A549 (cell line): ENCODE data around the gene ESPN. TPM values are rescaled to one million over a fixed set of nuclear protein-coding genes. Genes with fewer than 3 reads are reported as not detected.

Experiments
- ATAC-seq, 2 experiments: fragments of 200-7000 bp in 1 of 2; fragments of >200 bp in 1 of 2; cut with Nextera tagmentation in 1 of 2; cut with Tn5 transposase in 1 of 2; 3 replicates each; pipeline versions ENCODE4 v1.8.0 to v1.9.1; 2018 to 2020; ENCODE audit warnings: mild to moderate bottlenecking in 1 of 2, moderate library complexity in 1 of 2
- CTCF ChIA-PET: fragments of 300-600 bp; sonication (Branson Sonifier 250); formaldehyde crosslinking; extraction: SDS; loops from one replicate; lab custom pipeline; 2021; ENCODE audit warnings: antibody characterized with exemption, inconsistent platforms; lab: Yijun Ruan, JAX
- POLR2A ChIA-PET: fragments of 350-600 bp; formaldehyde crosslinking; extraction: SDS; loops from one replicate; lab custom pipeline; 2021; ENCODE audit warnings: antibody characterized with exemption, inconsistent platforms; lab: Yijun Ruan, JAX
- DNase-seq, 2 experiments: peaks; one replicate each; pipeline versions ENCODE4 v3.0.0 to v3.0.0-alpha.2; 2011 to 2016; ENCODE audit warnings: low read depth in 1 of 2, low spot score in 1 of 2
- FAIRE-seq: peaks from 2 replicates; lab custom pipeline; 2011; peaks lifted over from hg19 to GRCh38; lab: Jason Lieb, UNC
- H3K27ac ChIP-seq, 2 experiments: fragments of >200 bp; sonication (Bioruptor Twin); formaldehyde crosslinking; 3 replicates each; pipeline ENCODE4 v1.5.1; 2016 to 2017
- H3K4me1 ChIP-seq: fragments of >200 bp; sonication (Bioruptor Twin); formaldehyde crosslinking; 3 replicates; pipeline ENCODE4 v1.6.1; 2016
- H3K4me2 ChIP-seq: fragments of >200 bp; sonication (Bioruptor Twin); formaldehyde crosslinking; 3 replicates; pipeline ENCODE4 v1.6.1; 2016
- H3K4me3 ChIP-seq: fragments of >200 bp; sonication (Bioruptor Twin); formaldehyde crosslinking; 3 replicates; pipeline ENCODE4 v1.5.1; 2016
- H3K9me3 ChIP-seq: fragments of >200 bp; sonication (Bioruptor Twin); formaldehyde crosslinking; 3 replicates; pipeline ENCODE4 v1.6.1; 2016
- CEBPB ChIP-seq, 2 experiments: fragments of >200 bp in 1 of 2; sonication (Bioruptor Twin) in 1 of 2; formaldehyde crosslinking in 1 of 2; IDR thresholded peaks; 2 replicates each; pipeline ENCODE4 v1.6.1; 2012 to 2016
- CHD4 ChIP-seq: fragments of 200-600 bp; sonication (generic); IDR thresholded peaks from 2 replicates; pipeline ENCODE4 v1.6.1; 2016; ENCODE audit warnings: antibody characterized with exemption, mild to moderate bottlenecking, borderline replicate concordance
- EP300 ChIP-seq, 2 experiments: fragments of >200 bp; sonication (Bioruptor Twin); formaldehyde crosslinking; IDR thresholded peaks; 2 replicates in 1 of 2; 3 replicates in 1 of 2; pipeline ENCODE4 v1.6.1; 2016 to 2017
- FOXS1 ChIP-seq: fragments of 250-450 bp; sonication (Bioruptor Pico); IDR thresholded peaks from 2 replicates; pipeline ENCODE4 v1.5.0; 2020; ENCODE audit warnings: mild to moderate bottlenecking, moderate library complexity
- HEYL ChIP-seq: fragments of 250-450 bp; sonication (Bioruptor Pico); IDR thresholded peaks from 2 replicates; pipeline ENCODE4 v1.8.0; 2021; ENCODE audit warnings: mild to moderate bottlenecking, moderate library complexity
- JUNB ChIP-seq: fragments of >200 bp; sonication (Bioruptor Twin); formaldehyde crosslinking; IDR thresholded peaks from 2 replicates; pipeline ENCODE4 v1.6.1; 2016
- POLR2A ChIP-seq: IDR thresholded peaks from 2 replicates; pipeline ENCODE4 v1.6.1; 2012; ENCODE audit warnings: mild to moderate bottlenecking, low read length
- RARB ChIP-seq: fragments of 250-450 bp; sonication (Bioruptor Pico); IDR thresholded peaks from 2 replicates; pipeline ENCODE4 v1.8.0; 2021; ENCODE audit warnings: mild to moderate bottlenecking, moderate library complexity
- RCOR1 ChIP-seq: fragments of 150-350 bp; IDR thresholded peaks from 2 replicates; pipeline ENCODE4 v1.6.1; 2014; ENCODE audit warnings: antibody characterized with exemption, low read length, low read depth
- RFX5 ChIP-seq: fragments of 450-650 bp; IDR thresholded peaks from 2 replicates; pipeline ENCODE4 v1.7.1; 2014; ENCODE audit warnings: antibody characterized with exemption, mild to moderate bottlenecking, moderate library complexity
- RNF2 ChIP-seq: fragments of 200-600 bp; sonication (generic); IDR thresholded peaks from 2 replicates; pipeline ENCODE4 v1.6.1; 2016; ENCODE audit warnings: low read depth, mild to moderate bottlenecking, antibody characterized with exemption, moderate library complexity, borderline replicate concordance
- ZC3H11A ChIP-seq: fragments of 450-650 bp; IDR thresholded peaks from 2 replicates; pipeline ENCODE4 v1.6.1; 2014; ENCODE audit warnings: antibody characterized with exemption, mild to moderate bottlenecking
- ZFP36 ChIP-seq: fragments of 450-650 bp; IDR thresholded peaks from 2 replicates; pipeline ENCODE4 v1.6.1; 2014; ENCODE audit warnings: borderline replicate concordance; ENCODE audit not compliant: partially characterized antibody
- WGBS: methylation state at CpG from one replicate; pipeline ENCODE4 v1.1.6; 2017; ENCODE audit errors: missing lambda C conversion rate; 5-methylcytosine and 5-hydroxymethylcytosine counted together
- polyA plus RNA-seq, 4 experiments: library from polyadenylated mRNA; depleted of rRNA in 3 of 4; stranded (reverse); fragments of >200 nt; fragmentation: RNase III in 1 of 4; extraction: RNeasy Plus Mini Kit Qiagen cat#74134 plus additional on column Dnase treatment in 1 of 4; gene quantifications; 2 replicates in 3 of 4; 3 replicates in 1 of 4; pipeline ENCODE4 v1.2.3, GENCODE V29; 2011 to 2017
- TF ChIP-seq, protein P1 (sequence below): fragments of >200 bp; sonication (Bioruptor Twin); formaldehyde crosslinking; IDR thresholded peaks from 3 replicates; pipeline ENCODE4 v1.6.1; 2016
- TF ChIP-seq, protein P2 (sequence below): fragments of 250-450 bp; sonication (Bioruptor Pico); IDR thresholded peaks from 2 replicates; pipeline ENCODE4 v1.5.0; 2021; ENCODE audit warnings: mild to moderate bottlenecking, moderate library complexity, borderline replicate concordance
- TF ChIP-seq, protein P3 (sequence below): fragments of 150-350 bp; IDR thresholded peaks from 2 replicates; pipeline ENCODE4 v1.6.1; 2014; ENCODE audit warnings: low read depth, mild to moderate bottlenecking, low read length
- TF ChIP-seq, protein P4 (sequence below): fragments of >200 bp; sonication (Bioruptor Twin); formaldehyde crosslinking; IDR thresholded peaks from 3 replicates; pipeline ENCODE4 v1.5.1; 2016
- TF ChIP-seq, protein P5 (sequence below): fragments of 450-650 bp; IDR thresholded peaks from 2 replicates; pipeline ENCODE4 v1.6.1; 2014; ENCODE audit warnings: antibody characterized with exemption

The ESPN gene
- polyA plus RNA-seq, 2 of the 4 experiments (the other 2 are of a cell fraction): 0.22 to 0.28 TPM

DNA sequence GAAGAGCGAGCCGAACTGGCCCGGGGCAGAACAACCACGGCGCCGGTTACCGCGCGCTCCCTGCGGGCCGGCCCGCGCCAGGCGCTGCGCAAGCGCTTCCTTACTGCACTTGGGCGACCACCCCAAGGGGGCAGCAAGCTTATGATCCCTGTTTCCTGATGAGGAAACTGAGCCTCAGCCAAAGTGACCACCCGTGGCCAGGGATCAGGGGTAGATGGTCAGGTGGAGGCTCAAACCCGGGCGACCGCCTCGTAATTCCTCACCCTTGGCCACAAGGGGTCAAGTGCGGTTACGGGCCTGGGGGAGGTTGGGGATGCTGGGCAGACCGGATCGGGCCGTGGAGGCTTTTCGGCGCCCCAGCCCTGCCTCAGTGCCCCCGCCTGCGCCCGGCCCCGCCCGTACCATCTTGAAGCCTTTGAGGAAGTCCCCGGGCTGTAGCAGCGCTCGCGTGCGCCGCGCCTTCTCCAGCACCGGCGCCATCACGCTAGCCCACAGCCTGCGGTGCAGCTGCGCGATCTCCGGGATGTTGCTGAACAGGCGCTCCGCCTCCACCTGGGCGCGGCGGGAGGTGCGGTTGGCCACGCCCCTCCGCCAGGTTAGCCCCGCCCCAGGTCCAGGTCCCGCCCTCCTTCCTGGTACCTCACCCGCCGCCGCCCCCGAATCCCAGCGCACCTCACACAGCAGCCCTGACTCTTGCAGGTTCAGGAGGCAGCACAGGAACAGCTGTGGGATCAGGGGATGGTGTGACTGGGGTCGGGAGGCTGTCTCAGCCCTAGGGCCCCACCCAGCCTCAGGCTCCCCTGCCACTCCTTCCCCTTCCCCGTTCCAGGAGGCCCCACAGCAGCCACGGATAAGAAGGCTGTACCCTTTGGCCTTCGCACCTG lies 46.8 kb downstream of the ESPN start (continued):
- TF ChIP-seq ZFP36 (no peak), HEYL (no peak)
- TF ChIP-seq, protein P1, sequence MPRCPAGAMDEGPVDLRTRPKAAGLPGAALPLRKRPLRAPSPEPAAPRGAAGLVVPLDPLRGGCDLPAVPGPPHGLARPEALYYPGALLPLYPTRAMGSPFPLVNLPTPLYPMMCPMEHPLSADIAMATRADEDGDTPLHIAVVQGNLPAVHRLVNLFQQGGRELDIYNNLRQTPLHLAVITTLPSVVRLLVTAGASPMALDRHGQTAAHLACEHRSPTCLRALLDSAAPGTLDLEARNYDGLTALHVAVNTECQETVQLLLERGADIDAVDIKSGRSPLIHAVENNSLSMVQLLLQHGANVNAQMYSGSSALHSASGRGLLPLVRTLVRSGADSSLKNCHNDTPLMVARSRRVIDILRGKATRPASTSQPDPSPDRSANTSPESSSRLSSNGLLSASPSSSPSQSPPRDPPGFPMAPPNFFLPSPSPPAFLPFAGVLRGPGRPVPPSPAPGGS: no peak

DNA sequence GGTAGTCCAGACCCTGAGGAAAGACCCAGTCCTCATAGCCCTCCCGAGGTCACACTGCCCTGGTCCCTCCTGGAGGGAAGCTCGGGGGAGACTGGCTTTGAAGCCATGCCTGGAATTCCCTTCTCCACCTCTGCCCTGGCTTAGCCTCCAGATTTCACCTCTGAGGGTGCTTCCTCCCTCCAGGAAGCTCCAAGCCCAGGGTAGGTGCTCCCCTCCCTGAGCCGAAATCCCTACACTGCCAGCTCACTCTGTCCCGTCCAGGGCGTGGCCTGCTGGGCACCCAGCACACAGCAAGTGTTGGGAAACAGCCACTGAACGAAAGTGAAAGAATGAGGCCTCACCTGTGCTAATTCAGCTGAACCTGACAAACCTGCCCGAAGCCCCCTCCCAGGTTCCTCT lies 47.4 kb downstream of the ESPN start:
- ChIA-PET POLR2A (no interaction called here), CTCF (interaction anchor here (0.9 to 6.9 kb wide), 7 partner anchors 12 to 225 kb away, joined by 3 to 35 read pairs (median 3); partner anchors contain the start of gene PLEKHG5)
- Histone ChIP-seq H3K4me3 (no peak overlapping the region), H3K4me1 (peaks cover 7% of the 10 kb centered on the region; the same call in 1 of the 3 replicates), H3K4me2 (no peak overlapping the region), H3K27ac (no peak overlapping the region), H3K9me3 (no peaks in the 10 kb centered on the region)
- no peak for ATAC-seq
- no peak for TF ChIP-seq RARB (CRISPR knock-in tag)
- TF ChIP-seq, protein P2, sequence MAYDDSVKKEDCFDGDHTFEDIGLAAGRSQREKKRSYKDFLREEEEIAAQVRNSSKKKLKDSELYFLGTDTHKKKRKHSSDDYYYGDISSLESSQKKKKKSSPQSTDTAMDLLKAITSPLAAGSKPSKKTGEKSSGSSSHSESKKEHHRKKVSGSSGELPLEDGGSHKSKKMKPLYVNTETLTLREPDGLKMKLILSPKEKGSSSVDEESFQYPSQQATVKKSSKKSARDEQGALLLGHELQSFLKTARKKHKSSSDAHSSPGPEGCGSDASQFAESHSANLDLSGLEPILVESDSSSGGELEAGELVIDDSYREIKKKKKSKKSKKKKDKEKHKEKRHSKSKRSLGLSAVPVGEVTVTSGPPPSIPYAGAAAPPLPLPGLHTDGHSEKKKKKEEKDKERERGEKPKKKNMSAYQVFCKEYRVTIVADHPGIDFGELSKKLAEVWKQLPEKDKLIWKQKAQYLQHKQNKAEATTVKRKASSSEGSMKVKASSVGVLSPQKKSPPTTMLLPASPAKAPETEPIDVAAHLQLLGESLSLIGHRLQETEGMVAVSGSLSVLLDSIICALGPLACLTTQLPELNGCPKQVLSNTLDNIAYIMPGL (CRISPR knock-in tag): no peak
- no peak for TF ChIP-seq POLR2A
- TF ChIP-seq CEBPB (IDR thresholded peaks at IDR 0.05): no peak
- TF ChIP-seq, protein P3, sequence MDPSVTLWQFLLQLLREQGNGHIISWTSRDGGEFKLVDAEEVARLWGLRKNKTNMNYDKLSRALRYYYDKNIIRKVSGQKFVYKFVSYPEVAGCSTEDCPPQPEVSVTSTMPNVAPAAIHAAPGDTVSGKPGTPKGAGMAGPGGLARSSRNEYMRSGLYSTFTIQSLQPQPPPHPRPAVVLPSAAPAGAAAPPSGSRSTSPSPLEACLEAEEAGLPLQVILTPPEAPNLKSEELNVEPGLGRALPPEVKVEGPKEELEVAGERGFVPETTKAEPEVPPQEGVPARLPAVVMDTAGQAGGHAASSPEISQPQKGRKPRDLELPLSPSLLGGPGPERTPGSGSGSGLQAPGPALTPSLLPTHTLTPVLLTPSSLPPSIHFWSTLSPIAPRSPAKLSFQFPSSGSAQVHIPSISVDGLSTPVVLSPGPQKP: no peak
- TF ChIP-seq RFX5: no peak
- no peak for TF ChIP-seq FOXS1
- FAIRE-seq: no peak
- 82% methylated on average over 2 of the region's 7 CpGs for WGBS
- DNase-seq: no peak

DNA sequence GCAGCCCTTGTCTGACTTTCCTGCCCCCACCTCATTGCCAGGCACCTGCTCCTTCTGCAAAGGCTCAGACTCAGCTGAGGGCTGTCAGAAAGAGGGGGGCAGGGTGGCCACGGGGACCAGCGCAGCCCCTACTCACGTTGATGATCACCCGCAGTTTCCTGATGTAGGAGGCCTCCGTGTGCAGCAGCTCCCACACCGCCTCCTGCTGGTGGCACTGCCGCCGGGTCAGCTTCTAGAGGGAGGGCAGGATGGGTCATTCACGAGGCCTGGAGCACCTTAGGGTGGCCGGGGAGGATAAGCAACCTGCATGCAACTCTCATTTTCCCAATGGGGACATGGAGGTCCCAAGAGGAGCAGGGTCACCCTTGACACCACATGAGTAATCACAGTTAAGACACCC lies 47.8 kb downstream of the ESPN start:
- ATAC-seq (no peak), FAIRE-seq (no peak), DNase-seq (no peak)
- no CpG with 5 or more reads among the region's 10 CpGs for WGBS
- H3K4me1 ChIP-seq: peaks cover 7% of the 10 kb centered on the region; the same call in 1 of the 3 replicates
- no peak overlapping the region for H3K4me3 ChIP-seq
- POLR2A ChIA-PET: no interaction called here
- CTCF ChIA-PET: interaction anchor here (0.9 to 6.9 kb wide), 9 partner anchors 9 to 226 kb away, joined by 3 to 35 read pairs (median 3); partner anchors contain the start of gene PLEKHG5
- TF ChIP-seq EP300 (IDR thresholded peaks at IDR 0.05): no peak
- TF ChIP-seq, protein P4, sequence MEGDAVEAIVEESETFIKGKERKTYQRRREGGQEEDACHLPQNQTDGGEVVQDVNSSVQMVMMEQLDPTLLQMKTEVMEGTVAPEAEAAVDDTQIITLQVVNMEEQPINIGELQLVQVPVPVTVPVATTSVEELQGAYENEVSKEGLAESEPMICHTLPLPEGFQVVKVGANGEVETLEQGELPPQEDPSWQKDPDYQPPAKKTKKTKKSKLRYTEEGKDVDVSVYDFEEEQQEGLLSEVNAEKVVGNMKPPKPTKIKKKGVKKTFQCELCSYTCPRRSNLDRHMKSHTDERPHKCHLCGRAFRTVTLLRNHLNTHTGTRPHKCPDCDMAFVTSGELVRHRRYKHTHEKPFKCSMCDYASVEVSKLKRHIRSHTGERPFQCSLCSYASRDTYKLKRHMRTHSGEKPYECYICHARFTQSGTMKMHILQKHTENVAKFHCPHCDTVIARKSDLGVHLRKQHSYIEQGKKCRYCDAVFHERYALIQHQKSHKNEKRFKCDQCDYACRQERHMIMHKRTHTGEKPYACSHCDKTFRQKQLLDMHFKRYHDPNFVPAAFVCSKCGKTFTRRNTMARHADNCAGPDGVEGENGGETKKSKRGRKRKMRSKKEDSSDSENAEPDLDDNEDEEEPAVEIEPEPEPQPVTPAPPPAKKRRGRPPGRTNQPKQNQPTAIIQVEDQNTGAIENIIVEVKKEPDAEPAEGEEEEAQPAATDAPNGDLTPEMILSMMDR: 0 out of 3 replicates have a peak, but pooled peaks have one; percentile 10
- H3K9me3 ChIP-seq: no peaks in the 10 kb centered on the region
- no peak overlapping the region for H3K27ac ChIP-seq
- H3K4me2 ChIP-seq: no peak overlapping the region

DNA sequence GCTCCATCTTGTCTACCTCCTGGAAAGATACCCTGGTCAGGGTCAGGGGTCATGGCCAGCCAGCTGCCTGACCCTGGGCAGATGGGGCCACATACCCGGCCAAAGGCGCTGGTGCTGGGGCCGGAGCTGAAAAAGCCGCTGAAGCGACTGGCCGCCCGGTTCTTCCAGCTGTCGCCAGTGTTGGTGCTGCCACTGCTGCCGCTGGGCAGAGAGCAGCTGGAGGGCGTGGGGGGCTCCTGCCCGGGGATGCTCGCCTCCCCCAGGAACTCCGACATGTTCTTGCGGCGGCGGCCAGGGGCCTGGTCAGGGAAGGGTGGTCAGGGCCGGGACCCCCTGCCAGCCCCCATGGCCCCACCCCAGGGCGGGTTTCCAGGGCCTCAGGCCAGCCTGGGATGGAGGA lies 48.6 kb downstream of the ESPN start:
- Histone ChIP-seq H3K4me3 (no peak overlapping the region), H3K4me1 (peaks cover 7% of the 10 kb centered on the region; the same call in 1 of the 3 replicates), H3K4me2 (no peak overlapping the region), H3K27ac (no peak overlapping the region), H3K9me3 (no peaks in the 10 kb centered on the region)
- DNase-seq (no peak), ATAC-seq (no peak), FAIRE-seq (no peak)
- WGBS: 85% methylated on average over 4 of the region's 18 CpGs
- ChIA-PET POLR2A (no interaction called here), CTCF (interaction anchor here (1.0 to 6.9 kb wide), 7 partner anchors 8 to 226 kb away, joined by 3 to 35 read pairs (median 3); partner anchors contain the start of gene PLEKHG5)
- TF ChIP-seq JUNB (no peak), ZC3H11A (no peak), RFX5 (no peak), RCOR1 (no peak), RNF2 (no peak), CHD4 (no peak)
- TF ChIP-seq, protein P1: no peak
- TF ChIP-seq, protein P2 (CRISPR knock-in tag): no peak
- TF ChIP-seq, protein P5, sequence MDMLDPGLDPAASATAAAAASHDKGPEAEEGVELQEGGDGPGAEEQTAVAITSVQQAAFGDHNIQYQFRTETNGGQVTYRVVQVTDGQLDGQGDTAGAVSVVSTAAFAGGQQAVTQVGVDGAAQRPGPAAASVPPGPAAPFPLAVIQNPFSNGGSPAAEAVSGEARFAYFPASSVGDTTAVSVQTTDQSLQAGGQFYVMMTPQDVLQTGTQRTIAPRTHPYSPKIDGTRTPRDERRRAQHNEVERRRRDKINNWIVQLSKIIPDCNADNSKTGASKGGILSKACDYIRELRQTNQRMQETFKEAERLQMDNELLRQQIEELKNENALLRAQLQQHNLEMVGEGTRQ: no peak
